ENCODE data around the gene CLNK.

The CLNK gene

DNA sequence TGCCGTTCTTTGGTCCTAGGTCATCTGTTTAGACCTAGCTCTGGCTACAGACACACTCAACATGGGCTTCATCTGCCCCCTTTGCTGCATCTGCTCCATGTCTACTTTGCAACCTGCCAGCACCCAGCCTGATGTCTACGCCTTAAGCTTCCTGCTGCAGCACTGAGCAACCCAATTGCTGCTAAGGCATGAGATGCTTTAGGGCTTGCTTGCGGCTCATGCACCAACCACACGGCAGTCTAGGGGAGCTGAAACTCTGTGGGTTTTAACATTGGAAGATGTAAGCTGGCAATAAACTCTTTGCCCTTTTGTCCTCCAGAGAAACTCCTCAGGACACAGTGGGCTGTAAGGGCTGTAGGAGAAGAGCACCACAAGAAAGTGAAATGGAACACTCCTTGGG lies 11.7 kb upstream of the CLNK start:
- DNase-seq (ENCODE audit: low read depth), result no peak
- TF ChIP-seq, protein P1, sequence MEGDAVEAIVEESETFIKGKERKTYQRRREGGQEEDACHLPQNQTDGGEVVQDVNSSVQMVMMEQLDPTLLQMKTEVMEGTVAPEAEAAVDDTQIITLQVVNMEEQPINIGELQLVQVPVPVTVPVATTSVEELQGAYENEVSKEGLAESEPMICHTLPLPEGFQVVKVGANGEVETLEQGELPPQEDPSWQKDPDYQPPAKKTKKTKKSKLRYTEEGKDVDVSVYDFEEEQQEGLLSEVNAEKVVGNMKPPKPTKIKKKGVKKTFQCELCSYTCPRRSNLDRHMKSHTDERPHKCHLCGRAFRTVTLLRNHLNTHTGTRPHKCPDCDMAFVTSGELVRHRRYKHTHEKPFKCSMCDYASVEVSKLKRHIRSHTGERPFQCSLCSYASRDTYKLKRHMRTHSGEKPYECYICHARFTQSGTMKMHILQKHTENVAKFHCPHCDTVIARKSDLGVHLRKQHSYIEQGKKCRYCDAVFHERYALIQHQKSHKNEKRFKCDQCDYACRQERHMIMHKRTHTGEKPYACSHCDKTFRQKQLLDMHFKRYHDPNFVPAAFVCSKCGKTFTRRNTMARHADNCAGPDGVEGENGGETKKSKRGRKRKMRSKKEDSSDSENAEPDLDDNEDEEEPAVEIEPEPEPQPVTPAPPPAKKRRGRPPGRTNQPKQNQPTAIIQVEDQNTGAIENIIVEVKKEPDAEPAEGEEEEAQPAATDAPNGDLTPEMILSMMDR (conservative IDR thresholded peaks at IDR 0.05; ENCODE audit: control insufficient read depth, insufficient read depth, low read depth, low read length), result no peak
- H3K4me3 ChIP-seq (ENCODE audit: control insufficient read depth, low read depth, low read length), result no peak overlapping the region

DNA sequence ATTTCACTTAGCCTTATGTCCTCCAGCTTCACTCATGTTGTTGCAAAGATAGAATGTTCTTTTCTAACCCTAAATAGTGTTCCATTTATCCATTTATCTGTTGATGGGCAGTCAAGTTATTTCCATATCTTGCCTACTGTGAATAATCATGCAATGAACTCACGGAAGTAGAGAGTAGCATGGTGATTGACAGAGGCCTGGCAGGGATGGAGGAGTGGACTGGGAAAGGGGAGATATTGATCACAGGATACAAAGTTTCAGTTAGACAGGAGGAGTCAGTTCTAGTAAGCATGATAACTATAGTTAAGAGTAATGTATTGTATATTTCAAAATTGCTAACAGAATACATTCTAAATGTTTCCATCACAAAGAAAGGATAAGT lies 10.3 kb upstream of the CLNK start:
- H3K4me3 ChIP-seq (ENCODE audit: control insufficient read depth, low read depth, low read length), result no peak overlapping the region
- TF ChIP-seq, protein P1 (conservative IDR thresholded peaks at IDR 0.05; ENCODE audit: control insufficient read depth, insufficient read depth, low read depth, low read length), result no peak
- no peak for DNase-seq (ENCODE audit: low read depth)

DNA sequence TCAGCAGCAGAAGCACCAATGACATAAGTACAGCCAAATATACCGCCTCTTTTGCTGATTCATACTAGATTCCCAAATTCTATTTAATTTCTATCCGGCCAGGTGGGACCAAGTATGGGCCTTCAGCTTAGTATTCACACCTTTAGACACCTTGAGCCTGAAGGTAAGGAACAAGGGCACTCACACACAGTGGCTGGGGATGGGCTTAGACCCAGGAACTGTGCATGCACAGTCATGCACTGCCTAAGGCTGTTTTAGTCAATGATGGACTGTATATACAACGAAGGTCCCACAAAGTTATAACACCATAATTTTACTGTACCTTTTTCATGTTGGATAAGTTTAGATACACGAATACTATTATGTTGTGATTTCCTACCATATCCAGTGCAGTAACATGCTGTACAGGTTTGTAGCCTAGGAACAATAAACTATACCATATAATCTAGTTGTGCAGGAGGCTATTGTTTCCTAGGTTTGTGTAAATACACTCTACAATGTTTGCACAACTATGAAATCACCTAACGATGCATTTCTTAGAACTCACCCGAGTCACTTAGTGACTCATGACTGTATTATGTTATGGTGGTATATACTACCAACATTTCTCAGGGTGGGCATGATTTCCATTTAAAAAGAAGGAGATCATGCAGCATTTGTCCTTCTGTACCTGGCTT lies 9.7 kb upstream of the CLNK start:
- DNase-seq (ENCODE audit: low read depth), result no peak
- TF ChIP-seq, protein P1 (conservative IDR thresholded peaks at IDR 0.05; ENCODE audit: control insufficient read depth, insufficient read depth, low read depth, low read length), result no peak
- no peak overlapping the region for H3K4me3 ChIP-seq (ENCODE audit: control insufficient read depth, low read depth, low read length)

DNA sequence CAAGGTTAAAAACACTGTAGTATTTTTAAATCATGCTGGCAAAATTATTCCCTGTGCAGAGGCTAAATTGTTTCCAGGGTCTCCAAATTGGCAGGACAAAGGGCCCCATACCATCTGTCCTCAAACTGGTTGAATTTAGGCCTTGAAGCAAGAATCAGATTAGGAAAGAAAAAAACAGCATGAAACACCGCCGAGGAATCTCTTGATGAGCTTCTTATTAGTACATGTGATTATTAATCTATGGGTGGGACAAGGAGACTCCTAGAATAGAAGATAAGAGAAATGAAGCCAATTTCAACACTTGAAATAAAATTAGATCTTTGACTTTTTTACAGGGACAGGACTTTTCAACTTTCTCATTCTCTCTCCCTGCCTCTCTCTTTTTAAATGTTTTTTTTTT lies 7.1 kb upstream of the CLNK start:
- TF ChIP-seq, protein P1 (conservative IDR thresholded peaks at IDR 0.05; ENCODE audit: control insufficient read depth, insufficient read depth, low read depth, low read length), result no peak
- no peak for DNase-seq (ENCODE audit: low read depth)
- no peak overlapping the region for H3K4me3 ChIP-seq (ENCODE audit: control insufficient read depth, low read depth, low read length)

DNA sequence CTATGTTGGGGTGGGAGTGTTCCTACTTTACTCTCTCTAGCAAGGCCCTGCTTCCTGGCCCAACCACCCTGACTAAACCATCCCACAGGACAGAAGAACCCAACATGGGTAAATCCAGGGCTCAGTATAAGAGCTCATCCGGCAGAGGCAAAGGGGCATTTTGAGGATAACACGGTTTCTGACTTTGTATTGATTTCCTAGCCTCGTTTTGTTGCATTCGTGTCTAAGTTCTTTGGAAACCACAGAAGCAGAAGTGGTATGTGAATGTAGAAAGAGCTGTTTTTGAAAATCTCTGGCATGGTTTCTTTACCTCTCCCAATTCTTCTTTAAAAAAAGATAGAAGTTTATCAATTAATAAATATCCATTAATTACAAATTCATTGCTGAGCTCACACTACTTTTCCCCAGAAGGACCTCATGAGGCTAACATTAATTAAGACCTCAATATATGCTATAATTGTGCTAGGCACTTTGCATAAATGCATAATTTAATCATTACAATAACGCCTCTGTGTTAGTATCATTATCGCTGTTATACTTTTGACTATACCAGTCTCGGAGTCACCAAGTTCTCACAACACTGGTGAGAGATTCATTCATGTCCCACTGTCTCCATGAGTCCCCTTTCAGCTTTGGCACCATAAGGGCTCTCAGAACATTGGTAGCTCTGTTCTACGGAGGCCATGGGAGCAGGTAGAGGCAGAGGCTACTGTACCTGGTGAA lies 5.8 kb upstream of the CLNK start:
- TF ChIP-seq, protein P1 (conservative IDR thresholded peaks at IDR 0.05; ENCODE audit: control insufficient read depth, insufficient read depth, low read depth, low read length), result no peak
- H3K4me3 ChIP-seq (ENCODE audit: control insufficient read depth, low read depth, low read length), result no peak overlapping the region
- no peak for DNase-seq (ENCODE audit: low read depth)

DNA sequence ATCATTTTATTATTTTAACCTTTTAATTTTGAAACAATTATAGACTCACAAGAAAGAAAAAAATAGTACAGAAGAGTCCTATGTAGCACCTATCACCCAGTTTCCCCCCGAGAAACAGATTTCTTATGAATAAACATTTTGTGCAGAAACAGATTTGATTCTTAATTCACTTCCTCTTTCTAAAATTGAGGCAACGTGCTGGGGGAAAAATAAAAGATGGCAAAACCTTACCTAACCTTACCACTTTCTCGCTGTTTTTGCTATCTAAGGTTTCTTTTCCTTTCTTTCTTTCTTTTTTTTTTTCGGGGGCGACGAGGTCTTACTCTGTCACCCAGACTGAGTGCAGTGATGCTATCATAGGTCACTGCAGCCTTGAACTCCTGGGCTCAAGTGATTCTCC lies 4.3 kb upstream of the CLNK start:
- DNase-seq (ENCODE audit: low read depth), result no peak
- TF ChIP-seq, protein P1 (conservative IDR thresholded peaks at IDR 0.05; ENCODE audit: control insufficient read depth, insufficient read depth, low read depth, low read length), result no peak

More for the DNA sequence above, 4.3 kb upstream of the CLNK start:
- no peak overlapping the region for H3K4me3 ChIP-seq (ENCODE audit: control insufficient read depth, low read depth, low read length)
